ENCODE data around the gene NTF3. TPM values are rescaled to one million over a fixed set of nuclear protein-coding genes. Genes with fewer than 3 reads are reported as not detected.

The NTF3 gene
- total RNA-seq, 2 experiments from 2014 or later = not detected

GRCh38 chr12:5479761-5480160 is 47.9 kb downstream of the NTF3 start:
- H3K27ac ChIP-seq (ENCODE audit: low read depth in 1 of 2, low read length in 2 of 2) = no peak overlapping the region
- CTCF ChIA-PET = no interaction called here
- Mint-ChIP-seq H3K27me3 (peaks cover 4% of the 10 kb centered on the region), H3K4me3 (no peak overlapping the region), H3K4me1 (ENCODE audit: low read depth) (no peaks in the 10 kb centered on the region), H3K36me3 (ENCODE audit: low read depth) (no peaks in the 10 kb centered on the region), H3K9me3 (no peaks in the 10 kb centered on the region), H3K27ac (no peak overlapping the region)
- DNase-seq = no peak
- no peaks in the 10 kb centered on the region for H3K4me1 ChIP-seq (ENCODE audit: insufficient read depth, low read length)
- no peak for TF ChIP-seq CTCF (IDR thresholded peaks at IDR 0.05)
- no peaks in the 10 kb centered on the region for H3K27me3 ChIP-seq (ENCODE audit: control insufficient read depth in 1 of 2, insufficient read depth in 2 of 2, low read length in 2 of 2)
- peaks cover 0 to 14% of the 10 kb centered on the region in 2 experiments for H3K9me3 ChIP-seq (ENCODE audit: control insufficient read depth in 1 of 2, insufficient read depth in 1 of 2, low read length in 2 of 2)
- ATAC-seq (ENCODE audit: poor library complexity) = no peak
- POLR2A ChIA-PET = no interaction called here
- no peaks in the 10 kb centered on the region for H3K36me3 ChIP-seq (ENCODE audit: insufficient read depth, low read length)
- no peak overlapping the region for H3K4me3 ChIP-seq (ENCODE audit: low read length)
- intact Hi-C loops (cut with DNase I, micrococcal nuclease) = no loop called here

- H3K36me3 ChIP-seq (ENCODE audit: insufficient read depth, low read length) = no peaks in the 10 kb centered on the region
- H3K27ac ChIP-seq (ENCODE audit: low read depth in 1 of 2, low read length in 2 of 2) = no peak overlapping the region
- peaks cover 0 to 14% of the 10 kb centered on the region in 2 experiments for H3K9me3 ChIP-seq (ENCODE audit: control insufficient read depth in 1 of 2, insufficient read depth in 1 of 2, low read length in 2 of 2)
- H3K27me3 ChIP-seq (ENCODE audit: control insufficient read depth in 1 of 2, insufficient read depth in 2 of 2, low read length in 2 of 2) = no peaks in the 10 kb centered on the region
- Mint-ChIP-seq H3K36me3 (ENCODE audit: low read depth) (no peaks in the 10 kb centered on the region), H3K4me3 (no peak overlapping the region), H3K4me1 (ENCODE audit: low read depth) (no peaks in the 10 kb centered on the region), H3K9me3 (no peaks in the 10 kb centered on the region), H3K27me3 (peaks cover 4% of the 10 kb centered on the region), H3K27ac (no peak overlapping the region)
- intact Hi-C loops (cut with DNase I, micrococcal nuclease) = no loop called here
- POLR2A ChIA-PET = no interaction called here
- CTCF ChIA-PET = no interaction called here
- no peaks in the 10 kb centered on the region for H3K4me1 ChIP-seq (ENCODE audit: insufficient read depth, low read length)
- DNase-seq (no peak), ATAC-seq (ENCODE audit: poor library complexity) (no peak)
- H3K4me3 ChIP-seq (ENCODE audit: low read length) = no peak overlapping the region
- no peak for TF ChIP-seq CTCF (IDR thresholded peaks at IDR 0.05)
Observed at GRCh38 chr12:5480218-5480937, 48.5 kb downstream of the NTF3 start.

GRCh38 chr12:5480938-5481303 is 49.0 kb downstream of the NTF3 start:
- intact Hi-C loops (cut with DNase I, micrococcal nuclease) = no loop called here
- no peaks in the 10 kb centered on the region for H3K4me1 Mint-ChIP-seq (ENCODE audit: low read depth)

More at GRCh38 chr12:5480938-5481303, 49.0 kb downstream of the NTF3 start:
- no peak overlapping the region for H3K27ac ChIP-seq (ENCODE audit: low read depth in 1 of 2, low read length in 2 of 2)
- H3K27me3 ChIP-seq (ENCODE audit: control insufficient read depth in 1 of 2, insufficient read depth in 2 of 2, low read length in 2 of 2) = no peaks in the 10 kb centered on the region
- Mint-ChIP-seq H3K36me3 (ENCODE audit: low read depth) (no peaks in the 10 kb centered on the region), H3K27ac (no peak overlapping the region), H3K9me3 (no peaks in the 10 kb centered on the region), H3K27me3 (peaks cover 4% of the 10 kb centered on the region), H3K4me3 (no peak overlapping the region)
- DNase-seq = no peak
- peaks cover 0 to 14% of the 10 kb centered on the region in 2 experiments for H3K9me3 ChIP-seq (ENCODE audit: control insufficient read depth in 1 of 2, insufficient read depth in 1 of 2, low read length in 2 of 2)
- ChIA-PET CTCF (no interaction called here), POLR2A (no interaction called here)
- no peak for ATAC-seq (ENCODE audit: poor library complexity)
- no peaks in the 10 kb centered on the region for H3K4me1 ChIP-seq (ENCODE audit: insufficient read depth, low read length)
- no peak overlapping the region for H3K4me3 ChIP-seq (ENCODE audit: low read length)
- no peak for TF ChIP-seq CTCF (IDR thresholded peaks at IDR 0.05)
- H3K36me3 ChIP-seq (ENCODE audit: insufficient read depth, low read length) = no peaks in the 10 kb centered on the region
